SK-N-SH (cell line): ENCODE data around the gene SIRPA.

Source experiments
- IRF3 ChIP-seq: fragments of 150-350 bp; IDR thresholded peaks from 2 replicates; pipeline ENCODE4 v1.6.1; 2016; ENCODE audit warnings: mild to moderate bottlenecking, low read depth, low read length
- RAD21 ChIP-seq: IDR thresholded peaks from 2 replicates; pipeline ENCODE4 v1.6.1; 2012; ENCODE audit warnings: mild to moderate bottlenecking, low read length

- TF ChIP-seq IRF3 = no peak
- no peak for TF ChIP-seq RAD21
Observed at GRCh38 chr20:1920826-1921225, 25.6 kb downstream of the SIRPA start.
